Astrocyte of the cerebellum (primary cell): ENCODE results near the gene FLNC.

Source experiments
- DNase-seq: peaks from one replicate; pipeline ENCODE4 v3.0.0-alpha.2; 2011; ENCODE audit warnings: low read depth
- H3K4me3 ChIP-seq: 2 replicates; pipeline ENCODE4 v1.5.1; 2011; ENCODE audit warnings: mild to moderate bottlenecking, low read depth, low read length, moderate library complexity
- CTCF ChIP-seq: IDR thresholded peaks from 2 replicates; pipeline ENCODE4 v1.5.1; 2012; ENCODE audit warnings: low read length, low read depth, moderate library complexity, mild to moderate bottlenecking; ENCODE audit errors: missing control alignments
- in situ Hi-C: cut with HindIII; loops from 2 replicates; pipeline ENCODE4 v1.10.0; 2017; ENCODE audit warnings: low sequenced_read_pairs

The FLNC gene

GRCh38 chr7:128810473-128810872, 19.7 kb upstream of the FLNC start:
- TF ChIP-seq CTCF: no peak
- H3K4me3 ChIP-seq: no peak overlapping the region
- DNase-seq: no peak
- in situ Hi-C loops: no loop called here

GRCh38 chr7:128810997-128811396, 19.2 kb upstream of the FLNC start:
- no peak for TF ChIP-seq CTCF
- in situ Hi-C loops: no loop called here
- H3K4me3 ChIP-seq: no peak overlapping the region
- no peak for DNase-seq

- no peak for DNase-seq
- no peak overlapping the region for H3K4me3 ChIP-seq
- TF ChIP-seq CTCF: no peak
- in situ Hi-C loops: no loop called here
These were observed 18.4 kb upstream of the FLNC start for GRCh38 chr7:128811631-128812430.

GRCh38 chr7:128812514-128813168, 17.6 kb upstream of the FLNC start:
- no peak for DNase-seq
- H3K4me3 ChIP-seq: no peak overlapping the region
- TF ChIP-seq CTCF: no peak
- in situ Hi-C loops: no loop called here

GRCh38 chr7:128814499-128814898, 15.7 kb upstream of the FLNC start:
- in situ Hi-C loops: no loop called here
- TF ChIP-seq CTCF: no peak
- no peak overlapping the region for H3K4me3 ChIP-seq
- DNase-seq: no peak

- DNase-seq: no peak
- H3K4me3 ChIP-seq: no peak overlapping the region
- no peak for TF ChIP-seq CTCF
- in situ Hi-C loops: no loop called here
These were observed 14.8 kb upstream of the FLNC start for GRCh38 chr7:128815289-128815942.
